NCI-H748 (cell line): ENCODE measurements around the gene ARHGDIB.

Experiments used
- DNase-seq: peaks from one replicate; lab custom pipeline; 2025; ENCODE audit not compliant: unreplicated experiment; lab: John Stamatoyannopoulos, UW

The ARHGDIB gene

GRCh38 chr12:14934511-14934910, 26.9 kb downstream of the ARHGDIB start:
- no peak for DNase-seq

- DNase-seq: no peak
These were observed 29.4 kb downstream of the ARHGDIB start for GRCh38 chr12:14931791-14932560.

GRCh38 chr12:14931359-14931758, 30.0 kb downstream of the ARHGDIB start:
- DNase-seq: no peak

GRCh38 chr12:14930299-14930698, 31.1 kb downstream of the ARHGDIB start:
- DNase-seq: no peak

- DNase-seq: peak; percentile 55
These were observed 32.5 kb downstream of the ARHGDIB start for GRCh38 chr12:14928931-14929330.

GRCh38 chr12:14927267-14927666, 34.1 kb downstream of the ARHGDIB start:
- no peak for DNase-seq

- no peak for DNase-seq
These were observed 36.9 kb downstream of the ARHGDIB start for GRCh38 chr12:14924541-14924940.

- DNase-seq: no peak
These were observed 37.5 kb downstream of the ARHGDIB start for GRCh38 chr12:14923944-14924343.

GRCh38 chr12:14921218-14921617, 40.2 kb downstream of the ARHGDIB start:
- DNase-seq: no peak

GRCh38 chr12:14920475-14921126, 40.8 kb downstream of the ARHGDIB start:
- DNase-seq: no peak

GRCh38 chr12:14919455-14919854, 41.9 kb downstream of the ARHGDIB start:
- DNase-seq: no peak

- no peak for DNase-seq
These were observed 45.7 kb downstream of the ARHGDIB start for GRCh38 chr12:14915736-14916135.

- DNase-seq: no peak
These were observed 48.0 kb downstream of the ARHGDIB start for GRCh38 chr12:14913381-14913781.

- no peak for DNase-seq
These were observed 50.3 kb downstream of the ARHGDIB start for GRCh38 chr12:14911131-14911530.

GRCh38 chr12:14910090-14910915, 51.1 kb downstream of the ARHGDIB start:
- no peak for DNase-seq

- DNase-seq: no peak
These were observed 53.4 kb downstream of the ARHGDIB start for GRCh38 chr12:14907953-14908352.

- DNase-seq: no peak
These were observed 55.3 kb downstream of the ARHGDIB start for GRCh38 chr12:14906114-14906513.

- no peak for DNase-seq
These were observed 56.0 kb downstream of the ARHGDIB start for GRCh38 chr12:14905269-14906004.

- no peak for DNase-seq
These were observed 56.5 kb downstream of the ARHGDIB start for GRCh38 chr12:14904854-14905253.

GRCh38 chr12:14903386-14904098, 57.9 kb downstream of the ARHGDIB start:
- DNase-seq: no peak
